ENCODE measurements around the gene STH. TPM values are rescaled to one million over a fixed set of nuclear protein-coding genes. Genes with fewer than 3 reads are reported as not detected.

Gene STH
- total RNA-seq, 2 donors from 2014 or later, result not detected

GRCh38 chr17:46028981-46029565 lies 30.0 kb downstream of the STH start:
- Histone ChIP-seq H3K9me3 (ENCODE audit: control insufficient read depth, low read length) (no peaks in the 10 kb centered on the region), H3K9ac (ENCODE audit: extremely low read depth, low read length, poor library complexity, severe bottlenecking) (no peak overlapping the region), H3K4me3 (ENCODE audit: low read length) (no peak overlapping the region), H3K27me3 (ENCODE audit: control insufficient read depth, insufficient read depth, low read length, poor library complexity, severe bottlenecking) (no peaks in the 10 kb centered on the region), H3K27ac (ENCODE audit: low read depth, low read length) (no peak overlapping the region), H3K36me3 (ENCODE audit: control insufficient read depth, insufficient read depth, low read length) (peaks cover 76% of the 10 kb centered on the region), H3K4me1 (ENCODE audit: control insufficient read depth, insufficient read depth, low read length) (peaks cover 7% of the 10 kb centered on the region)
- Mint-ChIP-seq H3K4me1 (peaks cover 33% of the 10 kb centered on the region), H3K27ac (peak overlapping the region; percentile 2), H3K36me3 (ENCODE audit: low read depth) (peaks cover 61% of the 10 kb centered on the region), H3K27me3 (ENCODE audit: insufficient read depth) (no peaks in the 10 kb centered on the region), H3K4me3 (no peak overlapping the region), H3K9me3 (no peaks in the 10 kb centered on the region)
- WGBS, 2 experiments (ENCODE audit: insufficient coverage in 1 of 2, insufficient read length in 1 of 2), result 82 to 95% methylated on average over 3 to 4 of the region's 4 CpGs
- no peak for DNase-seq
- TF ChIP-seq CTCF (conservative IDR thresholded peaks at IDR 0.05), result no peak

- Mint-ChIP-seq H3K4me3 (no peak overlapping the region), H3K36me3 (ENCODE audit: low read depth) (peaks cover 64% of the 10 kb centered on the region), H3K27me3 (ENCODE audit: insufficient read depth) (no peaks in the 10 kb centered on the region), H3K9me3 (no peaks in the 10 kb centered on the region), H3K27ac (peak overlapping the region; percentile 2), H3K4me1 (peaks cover 33% of the 10 kb centered on the region)
- DNase-seq, result no peak
- TF ChIP-seq CTCF (conservative IDR thresholded peaks at IDR 0.05), result no peak
- Histone ChIP-seq H3K9me3 (ENCODE audit: control insufficient read depth, low read length) (no peaks in the 10 kb centered on the region), H3K27ac (ENCODE audit: low read depth, low read length) (peak overlapping the region; percentile 21), H3K9ac (ENCODE audit: extremely low read depth, low read length, poor library complexity, severe bottlenecking) (no peak overlapping the region), H3K4me3 (ENCODE audit: low read length) (no peak overlapping the region), H3K27me3 (ENCODE audit: control insufficient read depth, insufficient read depth, low read length, poor library complexity, severe bottlenecking) (no peaks in the 10 kb centered on the region), H3K4me1 (ENCODE audit: control insufficient read depth, insufficient read depth, low read length) (peaks cover 7% of the 10 kb centered on the region), H3K36me3 (ENCODE audit: control insufficient read depth, insufficient read depth, low read length) (peaks cover 82% of the 10 kb centered on the region)
- WGBS, 2 experiments (ENCODE audit: insufficient coverage in 1 of 2, insufficient read length in 1 of 2), result 94% methylated on average over 6 of the region's 6 CpGs
Measured at GRCh38 chr17:46029627-46030026, 30.6 kb downstream of the STH start.

- H3K4me1 Mint-ChIP-seq, result peaks cover 33% of the 10 kb centered on the region
- DNase-seq, result no peak
- no peak for TF ChIP-seq CTCF (conservative IDR thresholded peaks at IDR 0.05)
- H3K27ac Mint-ChIP-seq, result peak overlapping the region; percentile 42
- Histone ChIP-seq H3K9ac (ENCODE audit: extremely low read depth, low read length, poor library complexity, severe bottlenecking) (no peak overlapping the region), H3K27ac (ENCODE audit: low read depth, low read length) (no peak overlapping the region), H3K27me3 (ENCODE audit: control insufficient read depth, insufficient read depth, low read length, poor library complexity, severe bottlenecking) (no peaks in the 10 kb centered on the region), H3K9me3 (ENCODE audit: control insufficient read depth, low read length) (no peaks in the 10 kb centered on the region), H3K36me3 (ENCODE audit: control insufficient read depth, insufficient read depth, low read length) (peaks cover 93% of the 10 kb centered on the region), H3K4me3 (ENCODE audit: low read length) (no peak overlapping the region), H3K4me1 (ENCODE audit: control insufficient read depth, insufficient read depth, low read length) (peaks cover 7% of the 10 kb centered on the region)
- no peak overlapping the region for H3K4me3 Mint-ChIP-seq
- 94% methylated on average over 3 of the region's 3 CpGs; no CpG with 5 or more reads in 1 of the 2 experiments for WGBS, 2 experiments (ENCODE audit: insufficient coverage in 1 of 2, insufficient read length in 1 of 2)
- H3K9me3 Mint-ChIP-seq, result no peaks in the 10 kb centered on the region
- H3K36me3 Mint-ChIP-seq (ENCODE audit: low read depth), result peaks cover 67% of the 10 kb centered on the region
- no peaks in the 10 kb centered on the region for H3K27me3 Mint-ChIP-seq (ENCODE audit: insufficient read depth)
Measured at GRCh38 chr17:46030752-46031151, 31.7 kb downstream of the STH start.

Measured in endodermal cell (in vitro differentiated cells).